GM23338 (cell line): ENCODE measurements around the gene DOCK2. TPM values are rescaled to one million over a fixed set of nuclear protein-coding genes. Genes with fewer than 3 reads are reported as not detected.

Experiments
- ATAC-seq: fragments of 200-7000 bp; cut with Tn5 transposase; 3 replicates; pipeline ENCODE4 v1.9.1; 2020
- DNase-seq: peaks from one replicate; pipeline ENCODE4 v3.0.0-alpha.2; 2015; ENCODE audit warnings: low spot score
- H2AFZ ChIP-seq: fragments of 200-600 bp; sonication (generic); 2 replicates; pipeline ENCODE4 v1.8.0; 2016; ENCODE audit warnings: antibody characterized with exemption, mild to moderate bottlenecking, moderate library complexity
- H3F3A ChIP-seq: fragments of 200-600 bp; sonication (generic); replicated peaks from 2 replicates; pipeline ENCODE4 v1.8.0; 2017; ENCODE audit warnings: antibody characterized with exemption, mixed run types, low read depth
- H3K27ac ChIP-seq: fragments of 200-600 bp; sonication (generic); 2 replicates; pipeline ENCODE4 v1.6.1; 2016; ENCODE audit warnings: low read depth
- H3K27me3 ChIP-seq: fragments of 200-600 bp; sonication (generic); 2 replicates; pipeline ENCODE4 v1.8.0; 2016; ENCODE audit warnings: mild to moderate bottlenecking, mixed run types, moderate library complexity; ENCODE audit not compliant: insufficient read depth
- H3K36me3 ChIP-seq: fragments of 200-600 bp; sonication (generic); 2 replicates; pipeline ENCODE4 v1.8.0; 2016; ENCODE audit warnings: mild to moderate bottlenecking; ENCODE audit not compliant: insufficient read depth
- H3K4me1 ChIP-seq: fragments of 200-600 bp; sonication (generic); 2 replicates; pipeline ENCODE4 v1.8.0; 2016; ENCODE audit warnings: mild to moderate bottlenecking, moderate library complexity; ENCODE audit not compliant: insufficient read depth
- H3K4me2 ChIP-seq: fragments of 200-600 bp; sonication (generic); 2 replicates; pipeline ENCODE4 v1.7.1; 2017; ENCODE audit warnings: mixed run types
- H3K4me3 ChIP-seq: fragments of 200-600 bp; sonication (generic); 2 replicates; pipeline ENCODE4 v1.6.1; 2016; ENCODE audit warnings: mixed run types
- H3K79me2 ChIP-seq: fragments of 200-600 bp; sonication (generic); replicated peaks from 2 replicates; pipeline ENCODE4 v1.8.0; 2017; ENCODE audit warnings: mild to moderate bottlenecking; ENCODE audit not compliant: insufficient read depth
- H3K9me2 ChIP-seq: fragments of 200-600 bp; sonication (generic); 2 replicates; pipeline ENCODE4 v1.8.0; 2017; ENCODE audit not compliant: insufficient read depth
- H4K20me1 ChIP-seq: fragments of 200-600 bp; sonication (generic); replicated peaks from 2 replicates; pipeline ENCODE4 v1.8.0; 2017; ENCODE audit warnings: mild to moderate bottlenecking; ENCODE audit not compliant: insufficient read depth
- H3K27ac Mint-ChIP-seq: 2 replicates; pipeline ENCODE4 v1.8.0; 2020; ENCODE audit warnings: inconsistent platforms, mild to moderate bottlenecking, moderate library complexity, mixed read lengths
- H3K27me3 Mint-ChIP-seq: 3 replicates; pipeline ENCODE4 v1.8.0; 2022; ENCODE audit warnings: low read depth, mild to moderate bottlenecking, moderate library complexity, mixed read lengths, inconsistent platforms; ENCODE audit not compliant: insufficient read depth, poor library complexity
- H3K36me3 Mint-ChIP-seq: 3 replicates; pipeline ENCODE4 v1.8.0; 2021; ENCODE audit warnings: low read depth, mild to moderate bottlenecking, inconsistent platforms, moderate library complexity, mixed read lengths
- H3K4me1 Mint-ChIP-seq: 3 replicates; pipeline ENCODE4 v1.8.0; 2020; ENCODE audit warnings: mild to moderate bottlenecking, inconsistent platforms, mixed read lengths
- H3K4me3 Mint-ChIP-seq: 3 replicates; pipeline ENCODE4 v1.8.0; 2021; ENCODE audit warnings: moderate library complexity, mild to moderate bottlenecking, inconsistent platforms, mixed read lengths
- H3K9me3 Mint-ChIP-seq: 3 replicates; pipeline ENCODE4 v1.8.0; 2020; ENCODE audit warnings: moderate library complexity, mild to moderate bottlenecking, inconsistent platforms, mixed read lengths
- CREB1 ChIP-seq: fragments of 250-450 bp; sonication (Bioruptor Pico); IDR thresholded peaks from 2 replicates; pipeline ENCODE4 v1.5.0; 2020; ENCODE audit warnings: low read depth, mild to moderate bottlenecking, moderate library complexity
- EZH2 ChIP-seq: fragments of 200-600 bp; sonication (generic); IDR thresholded peaks from one replicate; pipeline ENCODE4 v1.8.0; 2017; ENCODE audit warnings: antibody characterized with exemption, mild to moderate bottlenecking, low read depth; ENCODE audit not compliant: unreplicated experiment
- EZH2phosphoT487 ChIP-seq: fragments of 200-600 bp; sonication (generic); IDR thresholded peaks from one replicate; pipeline ENCODE4 v1.8.1; 2018; ENCODE audit warnings: antibody characterized with exemption; ENCODE audit not compliant: unreplicated experiment
- JUNB ChIP-seq: IDR thresholded peaks from one replicate; pipeline ENCODE4 v1.6.1; 2016; ENCODE audit warnings: antibody characterized with exemption; ENCODE audit not compliant: unreplicated experiment
- NANOG ChIP-seq: IDR thresholded peaks from 2 replicates; pipeline ENCODE4 v1.6.1; 2016; ENCODE audit warnings: antibody characterized with exemption, borderline replicate concordance
- POLR2AphosphoS5 ChIP-seq: IDR thresholded peaks from 2 replicates; pipeline ENCODE4 v1.6.1; 2016; ENCODE audit warnings: antibody characterized with exemption, low read depth
- STAT1 ChIP-seq: IDR thresholded peaks from one replicate; pipeline ENCODE4 v1.6.1; 2016; ENCODE audit warnings: antibody characterized with exemption; ENCODE audit not compliant: unreplicated experiment
- ZNF114 ChIP-seq: fragments of 250-450 bp; sonication (Bioruptor Pico); IDR thresholded peaks from 2 replicates; pipeline ENCODE4 v1.5.0; 2020; ENCODE audit warnings: mild to moderate bottlenecking, moderate library complexity
- ZNF331 ChIP-seq: fragments of 250-450 bp; sonication (Bioruptor Pico); IDR thresholded peaks from 2 replicates; pipeline ENCODE4 v1.5.0; 2020; ENCODE audit warnings: low read depth, mild to moderate bottlenecking, moderate library complexity
- polyA plus RNA-seq: library from polyadenylated mRNA; unstranded; fragments of >200 nt; fragmentation: Nextera tagmentation; extraction: Ambion mirVana; gene quantifications from 2 replicates; pipeline ENCODE4 v1.2.1, GENCODE V29; 2016
- total RNA-seq: library from RNA; depleted of rRNA; stranded (reverse); fragments of >200 nt; shearing (Covaris generic); gene quantifications from 2 replicates; pipeline ENCODE4 v1.2.3, GENCODE V29; 2014
- TF ChIP-seq, protein P1 (sequence below): IDR thresholded peaks from 2 replicates; pipeline ENCODE4 v1.6.1; 2016; ENCODE audit warnings: antibody characterized with exemption
- TF ChIP-seq, protein P2 (sequence below): IDR thresholded peaks from one replicate; pipeline ENCODE4 v1.6.1; 2018; ENCODE audit warnings: antibody characterized with exemption; ENCODE audit not compliant: unreplicated experiment
- TF ChIP-seq, protein P3 (sequence below): fragments of 250-450 bp; sonication (Bioruptor Pico); IDR thresholded peaks from 2 replicates; pipeline ENCODE4 v1.5.0; 2020; ENCODE audit warnings: mild to moderate bottlenecking, moderate library complexity
- TF ChIP-seq, protein P4 (sequence below), 2 experiments: fragments of 200-600 bp in 1 of 2; sonication (generic) in 1 of 2; conservative IDR thresholded peaks; 2 replicates each; pipeline versions ENCODE4 v1.5.1 to v1.6.1; 2016 to 2017; ENCODE audit warnings: antibody characterized with exemption in 2 of 2, low read depth in 2 of 2, mild to moderate bottlenecking in 2 of 2, moderate library complexity in 1 of 2

DOCK2 gene
- total and polyA plus RNA-seq, 2 experiments from 2014 or later: 3.7 to 9.4 TPM

DNA sequence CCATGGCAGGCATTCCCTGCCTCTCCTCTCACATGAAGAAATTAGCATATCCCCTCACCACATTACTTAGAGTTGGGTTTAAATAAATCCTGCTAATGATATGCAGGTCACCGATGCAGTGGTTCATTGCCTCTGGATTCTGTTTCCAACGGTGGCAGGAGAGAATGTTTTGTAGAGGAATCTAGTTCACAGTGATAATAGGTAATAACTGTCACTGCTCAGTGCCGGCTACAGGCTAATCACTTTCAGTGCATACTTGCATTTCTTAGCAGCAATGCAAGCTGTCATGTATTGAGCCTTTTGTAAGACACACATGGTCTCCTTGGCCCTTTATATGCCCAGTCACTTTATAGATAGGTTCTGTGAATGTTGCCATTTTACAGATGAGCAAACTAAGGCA is 402.8 kb downstream of the DOCK2 start (continued):
- no peak for TF ChIP-seq EZH2
- no peak for TF ChIP-seq ZNF331 (CRISPR knock-in tag)

DNA sequence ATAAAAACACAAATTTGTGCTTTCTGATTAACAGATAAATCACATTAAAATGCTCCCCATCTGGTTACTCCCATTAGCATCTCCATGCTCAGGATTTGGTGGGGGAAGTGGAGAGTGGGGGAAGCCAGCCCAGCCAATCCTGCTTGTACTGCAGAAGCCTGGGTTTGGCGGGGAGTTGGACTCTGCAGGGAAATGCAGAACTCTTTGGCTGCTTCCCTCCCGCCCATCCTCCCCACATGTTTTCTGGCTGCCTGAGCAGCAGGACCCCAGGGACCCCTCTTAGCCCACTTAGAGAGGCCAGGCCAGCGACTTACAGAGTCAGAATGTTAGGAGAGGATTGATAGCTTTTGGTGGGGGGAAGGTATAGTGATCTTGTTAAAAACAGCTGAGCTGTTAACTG is 409.2 kb downstream of the DOCK2 start:
- Histone ChIP-seq H3K79me2 (no peaks in the 10 kb centered on the region), H2AFZ (no peak overlapping the region), H3K36me3 (no peaks in the 10 kb centered on the region; the same call in 1 of the 2 replicates), H3K9me2 (no peaks in the 10 kb centered on the region), H4K20me1 (no peaks in the 10 kb centered on the region), H3K4me1 (no peaks in the 10 kb centered on the region), H3F3A (no peaks in the 10 kb centered on the region), H3K4me3 (no peak overlapping the region), H3K27me3 (no peaks in the 10 kb centered on the region), H3K4me2 (no peak overlapping the region), H3K27ac (no peak overlapping the region)
- ATAC-seq (peak; percentile 80), DNase-seq (peak; percentile 4)
- Mint-ChIP-seq H3K4me1 (peaks cover 11% of the 10 kb centered on the region), H3K36me3 (no peaks in the 10 kb centered on the region), H3K9me3 (no peaks in the 10 kb centered on the region), H3K27ac (no peak overlapping the region), H3K27me3 (peaks cover 4% of the 10 kb centered on the region), H3K4me3 (no peak overlapping the region)
- TF ChIP-seq, protein P1, sequence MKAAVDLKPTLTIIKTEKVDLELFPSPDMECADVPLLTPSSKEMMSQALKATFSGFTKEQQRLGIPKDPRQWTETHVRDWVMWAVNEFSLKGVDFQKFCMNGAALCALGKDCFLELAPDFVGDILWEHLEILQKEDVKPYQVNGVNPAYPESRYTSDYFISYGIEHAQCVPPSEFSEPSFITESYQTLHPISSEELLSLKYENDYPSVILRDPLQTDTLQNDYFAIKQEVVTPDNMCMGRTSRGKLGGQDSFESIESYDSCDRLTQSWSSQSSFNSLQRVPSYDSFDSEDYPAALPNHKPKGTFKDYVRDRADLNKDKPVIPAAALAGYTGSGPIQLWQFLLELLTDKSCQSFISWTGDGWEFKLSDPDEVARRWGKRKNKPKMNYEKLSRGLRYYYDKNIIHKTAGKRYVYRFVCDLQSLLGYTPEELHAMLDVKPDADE: no peak
- TF ChIP-seq JUNB (no peak), POLR2AphosphoS5 (no peak), CREB1 (CRISPR knock-in tag) (no peak), STAT1 (no peak), EZH2phosphoT487 (no peak), ZNF331 (CRISPR knock-in tag) (no peak), NANOG (no peak), ZNF114 (CRISPR knock-in tag) (no peak), EZH2 (no peak)
- TF ChIP-seq, protein P2, sequence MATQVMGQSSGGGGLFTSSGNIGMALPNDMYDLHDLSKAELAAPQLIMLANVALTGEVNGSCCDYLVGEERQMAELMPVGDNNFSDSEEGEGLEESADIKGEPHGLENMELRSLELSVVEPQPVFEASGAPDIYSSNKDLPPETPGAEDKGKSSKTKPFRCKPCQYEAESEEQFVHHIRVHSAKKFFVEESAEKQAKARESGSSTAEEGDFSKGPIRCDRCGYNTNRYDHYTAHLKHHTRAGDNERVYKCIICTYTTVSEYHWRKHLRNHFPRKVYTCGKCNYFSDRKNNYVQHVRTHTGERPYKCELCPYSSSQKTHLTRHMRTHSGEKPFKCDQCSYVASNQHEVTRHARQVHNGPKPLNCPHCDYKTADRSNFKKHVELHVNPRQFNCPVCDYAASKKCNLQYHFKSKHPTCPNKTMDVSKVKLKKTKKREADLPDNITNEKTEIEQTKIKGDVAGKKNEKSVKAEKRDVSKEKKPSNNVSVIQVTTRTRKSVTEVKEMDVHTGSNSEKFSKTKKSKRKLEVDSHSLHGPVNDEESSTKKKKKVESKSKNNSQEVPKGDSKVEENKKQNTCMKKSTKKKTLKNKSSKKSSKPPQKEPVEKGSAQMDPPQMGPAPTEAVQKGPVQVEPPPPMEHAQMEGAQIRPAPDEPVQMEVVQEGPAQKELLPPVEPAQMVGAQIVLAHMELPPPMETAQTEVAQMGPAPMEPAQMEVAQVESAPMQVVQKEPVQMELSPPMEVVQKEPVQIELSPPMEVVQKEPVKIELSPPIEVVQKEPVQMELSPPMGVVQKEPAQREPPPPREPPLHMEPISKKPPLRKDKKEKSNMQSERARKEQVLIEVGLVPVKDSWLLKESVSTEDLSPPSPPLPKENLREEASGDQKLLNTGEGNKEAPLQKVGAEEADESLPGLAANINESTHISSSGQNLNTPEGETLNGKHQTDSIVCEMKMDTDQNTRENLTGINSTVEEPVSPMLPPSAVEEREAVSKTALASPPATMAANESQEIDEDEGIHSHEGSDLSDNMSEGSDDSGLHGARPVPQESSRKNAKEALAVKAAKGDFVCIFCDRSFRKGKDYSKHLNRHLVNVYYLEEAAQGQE: no peak
- TF ChIP-seq, protein P3, sequence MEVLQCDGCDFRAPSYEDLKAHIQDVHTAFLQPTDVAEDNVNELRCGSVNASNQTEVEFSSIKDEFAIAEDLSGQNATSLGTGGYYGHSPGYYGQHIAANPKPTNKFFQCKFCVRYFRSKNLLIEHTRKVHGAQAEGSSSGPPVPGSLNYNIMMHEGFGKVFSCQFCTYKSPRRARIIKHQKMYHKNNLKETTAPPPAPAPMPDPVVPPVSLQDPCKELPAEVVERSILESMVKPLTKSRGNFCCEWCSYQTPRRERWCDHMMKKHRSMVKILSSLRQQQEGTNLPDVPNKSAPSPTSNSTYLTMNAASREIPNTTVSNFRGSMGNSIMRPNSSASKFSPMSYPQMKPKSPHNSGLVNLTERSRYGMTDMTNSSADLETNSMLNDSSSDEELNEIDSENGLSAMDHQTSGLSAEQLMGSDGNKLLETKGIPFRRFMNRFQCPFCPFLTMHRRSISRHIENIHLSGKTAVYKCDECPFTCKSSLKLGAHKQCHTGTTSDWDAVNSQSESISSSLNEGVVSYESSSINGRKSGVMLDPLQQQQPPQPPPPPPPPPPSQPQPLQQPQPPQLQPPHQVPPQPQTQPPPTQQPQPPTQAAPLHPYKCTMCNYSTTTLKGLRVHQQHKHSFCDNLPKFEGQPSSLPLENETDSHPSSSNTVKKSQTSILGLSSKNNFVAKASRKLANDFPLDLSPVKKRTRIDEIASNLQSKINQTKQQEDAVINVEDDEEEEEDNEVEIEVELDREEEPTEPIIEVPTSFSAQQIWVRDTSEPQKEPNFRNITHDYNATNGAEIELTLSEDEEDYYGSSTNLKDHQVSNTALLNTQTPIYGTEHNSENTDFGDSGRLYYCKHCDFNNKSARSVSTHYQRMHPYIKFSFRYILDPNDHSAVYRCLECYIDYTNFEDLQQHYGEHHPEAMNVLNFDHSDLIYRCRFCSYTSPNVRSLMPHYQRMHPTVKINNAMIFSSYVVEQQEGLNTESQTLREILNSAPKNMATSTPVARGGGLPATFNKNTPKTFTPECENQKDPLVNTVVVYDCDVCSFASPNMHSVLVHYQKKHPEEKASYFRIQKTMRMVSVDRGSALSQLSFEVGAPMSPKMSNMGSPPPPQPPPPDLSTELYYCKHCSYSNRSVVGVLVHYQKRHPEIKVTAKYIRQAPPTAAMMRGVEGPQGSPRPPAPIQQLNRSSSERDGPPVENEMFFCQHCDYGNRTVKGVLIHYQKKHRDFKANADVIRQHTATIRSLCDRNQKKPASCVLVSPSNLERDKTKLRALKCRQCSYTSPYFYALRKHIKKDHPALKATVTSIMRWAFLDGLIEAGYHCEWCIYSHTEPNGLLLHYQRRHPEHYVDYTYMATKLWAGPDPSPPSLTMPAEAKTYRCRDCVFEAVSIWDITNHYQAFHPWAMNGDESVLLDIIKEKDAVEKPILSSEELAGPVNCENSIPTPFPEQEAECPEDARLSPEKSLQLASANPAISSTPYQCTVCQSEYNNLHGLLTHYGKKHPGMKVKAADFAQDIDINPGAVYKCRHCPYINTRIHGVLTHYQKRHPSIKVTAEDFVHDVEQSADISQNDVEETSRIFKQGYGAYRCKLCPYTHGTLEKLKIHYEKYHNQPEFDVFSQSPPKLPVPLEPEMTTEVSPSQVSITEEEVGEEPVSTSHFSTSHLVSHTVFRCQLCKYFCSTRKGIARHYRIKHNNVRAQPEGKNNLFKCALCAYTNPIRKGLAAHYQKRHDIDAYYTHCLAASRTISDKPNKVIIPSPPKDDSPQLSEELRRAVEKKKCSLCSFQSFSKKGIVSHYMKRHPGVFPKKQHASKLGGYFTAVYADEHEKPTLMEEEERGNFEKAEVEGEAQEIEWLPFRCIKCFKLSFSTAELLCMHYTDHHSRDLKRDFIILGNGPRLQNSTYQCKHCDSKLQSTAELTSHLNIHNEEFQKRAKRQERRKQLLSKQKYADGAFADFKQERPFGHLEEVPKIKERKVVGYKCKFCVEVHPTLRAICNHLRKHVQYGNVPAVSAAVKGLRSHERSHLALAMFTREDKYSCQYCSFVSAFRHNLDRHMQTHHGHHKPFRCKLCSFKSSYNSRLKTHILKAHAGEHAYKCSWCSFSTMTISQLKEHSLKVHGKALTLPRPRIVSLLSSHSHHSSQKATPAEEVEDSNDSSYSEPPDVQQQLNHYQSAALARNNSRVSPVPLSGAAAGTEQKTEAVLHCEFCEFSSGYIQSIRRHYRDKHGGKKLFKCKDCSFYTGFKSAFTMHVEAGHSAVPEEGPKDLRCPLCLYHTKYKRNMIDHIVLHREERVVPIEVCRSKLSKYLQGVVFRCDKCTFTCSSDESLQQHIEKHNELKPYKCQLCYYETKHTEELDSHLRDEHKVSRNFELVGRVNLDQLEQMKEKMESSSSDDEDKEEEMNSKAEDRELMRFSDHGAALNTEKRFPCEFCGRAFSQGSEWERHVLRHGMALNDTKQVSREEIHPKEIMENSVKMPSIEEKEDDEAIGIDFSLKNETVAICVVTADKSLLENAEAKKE (CRISPR knock-in tag): no peak
- TF ChIP-seq, protein P4, sequence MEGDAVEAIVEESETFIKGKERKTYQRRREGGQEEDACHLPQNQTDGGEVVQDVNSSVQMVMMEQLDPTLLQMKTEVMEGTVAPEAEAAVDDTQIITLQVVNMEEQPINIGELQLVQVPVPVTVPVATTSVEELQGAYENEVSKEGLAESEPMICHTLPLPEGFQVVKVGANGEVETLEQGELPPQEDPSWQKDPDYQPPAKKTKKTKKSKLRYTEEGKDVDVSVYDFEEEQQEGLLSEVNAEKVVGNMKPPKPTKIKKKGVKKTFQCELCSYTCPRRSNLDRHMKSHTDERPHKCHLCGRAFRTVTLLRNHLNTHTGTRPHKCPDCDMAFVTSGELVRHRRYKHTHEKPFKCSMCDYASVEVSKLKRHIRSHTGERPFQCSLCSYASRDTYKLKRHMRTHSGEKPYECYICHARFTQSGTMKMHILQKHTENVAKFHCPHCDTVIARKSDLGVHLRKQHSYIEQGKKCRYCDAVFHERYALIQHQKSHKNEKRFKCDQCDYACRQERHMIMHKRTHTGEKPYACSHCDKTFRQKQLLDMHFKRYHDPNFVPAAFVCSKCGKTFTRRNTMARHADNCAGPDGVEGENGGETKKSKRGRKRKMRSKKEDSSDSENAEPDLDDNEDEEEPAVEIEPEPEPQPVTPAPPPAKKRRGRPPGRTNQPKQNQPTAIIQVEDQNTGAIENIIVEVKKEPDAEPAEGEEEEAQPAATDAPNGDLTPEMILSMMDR (conservative IDR thresholded peaks at IDR 0.05; ENCODE audit: low read depth in 2 of 2): no peak
